HG02840 (cell line): Measurements from ENCODE around the gene ZNF711.
"Not testable (repeated sequence)": the region's sequence is repeated elsewhere in the genome, so short reads cannot be mapped to it uniquely, and the experiment has no call there.

Experiments
- ATAC-seq: cut with Tn5 transposase; IDR thresholded peaks from one replicate; pipeline ENCODE4 v1.9.1; 2021; ENCODE audit warnings: mild to moderate bottlenecking, moderate library complexity, moderate number of reproducible peaks; ENCODE audit not compliant: unreplicated experiment, low FRiP score

The ZNF711 gene

GRCh38 chrX:85243761-85244449, at the start of gene ZNF711, which contains the start of gene SATL1:
Gene ZNF711 (plus strand): TSS chrX:85243991. CDS start chrX:85247573, 3,582 bp downstream.
Gene SATL1 (minus strand): TSS chrX:85243779. CDS start chrX:85108968, 134,811 bp downstream.
- no peak for ATAC-seq

GRCh38 chrX:85196319-85196718, 47.5 kb upstream of the ZNF711 start:
- no peak for ATAC-seq

GRCh38 chrX:85203461-85203970, 40.3 kb upstream of the ZNF711 start:
- no peak for ATAC-seq

GRCh38 chrX:85213792-85214530, 29.8 kb upstream of the ZNF711 start:
- ATAC-seq, result no peak

GRCh38 chrX:85215946-85216345, 27.8 kb upstream of the ZNF711 start:
- ATAC-seq, result no peak

- ATAC-seq, result no peak
These were observed 22.4 kb upstream of the ZNF711 start for GRCh38 chrX:85221361-85221760.

- no peak for ATAC-seq
These were observed 20.4 kb upstream of the ZNF711 start for GRCh38 chrX:85223359-85223758.

- no peak for ATAC-seq
These were observed 636 bp upstream of the ZNF711 start for GRCh38 chrX:85243155-85243554.

GRCh38 chrX:85244450-85245211, 840 bp downstream of the ZNF711 start:
- no peak for ATAC-seq

GRCh38 chrX:85285286-85285685, 41.5 kb downstream of the ZNF711 start:
- ATAC-seq, result not testable (repeated sequence)

GRCh38 chrX:85288992-85289723, 45.4 kb downstream of the ZNF711 start:
- no peak for ATAC-seq

GRCh38 chrX:85303544-85303943, 59.8 kb downstream of the ZNF711 start:
- no peak for ATAC-seq

- no peak for ATAC-seq
These were observed 65.9 kb downstream of the ZNF711 start for GRCh38 chrX:85309717-85310116.

GRCh38 chrX:85311348-85311747, 67.6 kb downstream of the ZNF711 start:
- not testable (repeated sequence) for ATAC-seq
